Measurements from ENCODE around the gene UCN2. TPM values are rescaled to one million over a fixed set of nuclear protein-coding genes. Genes with fewer than 3 reads are reported as not detected.
A peak's percentile ranks its signal among the peaks of the same experiment; 100 is the strongest.

Gene UCN2
- total and polyA plus RNA-seq, 2 of the 4 experiments (the other 2 are of a cell fraction): 0.54 to 2.7 TPM

DNA sequence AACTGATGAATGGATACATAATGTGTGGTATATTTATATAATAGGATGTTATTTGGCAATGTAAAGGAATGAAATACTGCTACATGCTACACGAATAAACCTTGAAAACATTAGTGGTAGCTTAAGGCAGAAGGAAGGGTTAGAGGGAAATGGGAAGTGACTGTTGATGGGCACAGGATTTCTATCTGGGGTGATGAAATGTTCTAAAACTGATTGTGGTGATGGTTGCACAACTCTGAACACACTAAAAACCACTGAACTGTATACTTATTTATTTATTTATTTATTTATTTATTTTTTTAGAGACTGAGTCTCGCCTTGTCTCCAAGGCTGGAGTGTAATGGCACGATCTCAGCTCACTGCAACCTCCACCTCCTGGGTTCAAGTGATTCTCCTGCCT lies 34.8 kb downstream of the UCN2 start:
- DNase-seq (no peak), ATAC-seq (ENCODE audit: low read depth) (no peak)
- ChIA-PET CTCF (no interaction called here), POLR2A (ENCODE audit: unreplicated experiment) (no interaction called here)
- Histone ChIP-seq H3K9ac (ENCODE audit: low read depth, low read length) (no peak overlapping the region), H2AFZ (replicated peaks; ENCODE audit: low read length, poor library complexity) (no peak overlapping the region), H4K91ac (ENCODE audit: insufficient read depth, low read depth, low read length) (no peak overlapping the region), H3K56ac (ENCODE audit: extremely low read depth, insufficient read depth, low read length) (0 out of 2 replicates have a peak overlapping the region, but pooled peaks have one; percentile 28), H3K14ac (replicated peaks; ENCODE audit: low read depth, low read length) (no peak overlapping the region), H4K20me1 (ENCODE audit: insufficient read depth, low read length) (no peaks in the 10 kb centered on the region), H3K18ac (ENCODE audit: low read depth, low read length) (no peak overlapping the region), H4K8ac (ENCODE audit: low read depth in 2 of 2, low read length in 2 of 2) (no peak overlapping the region), H3K23ac (ENCODE audit: low read depth, low read length) (no peak overlapping the region), H2BK120ac (ENCODE audit: low read depth, low read length) (no peak overlapping the region), H3K9me1 (ENCODE audit: insufficient read depth, low read length) (0 out of 2 replicates have a peak, but pooled peaks cover 3% of the 10 kb centered on the region), H3K27ac (ENCODE audit: insufficient read depth, low read length) (no peak overlapping the region), H3K9me3 (ENCODE audit: control insufficient read depth, insufficient read depth, low read length) (no peaks in the 10 kb centered on the region), H3K27me3 (ENCODE audit: control insufficient read depth, insufficient read depth, low read length) (no peaks in the 10 kb centered on the region), H4K5ac (ENCODE audit: low read depth, low read length) (no peak overlapping the region), H3K4me1 (ENCODE audit: control insufficient read depth, insufficient read depth, low read length) (no peaks in the 10 kb centered on the region), H3K36me3 (ENCODE audit: control insufficient read depth, insufficient read depth, low read length) (peaks cover 19% of the 10 kb centered on the region), H2AK5ac (ENCODE audit: low read depth, low read length) (no peak overlapping the region), H3K4ac (ENCODE audit: low read depth, low read length) (no peak overlapping the region), H3K4me2 (ENCODE audit: low read depth, low read length) (no peak overlapping the region), H3K79me1 (ENCODE audit: low read depth in 1 of 2, low read length in 2 of 2) (peaks cover 0 to 4% of the 10 kb centered on the region in 2 experiments; a peak in 2 of 4 replicates), H3K4me3 (ENCODE audit: insufficient read depth, low read depth, low read length) (no peak overlapping the region), H2BK15ac (ENCODE audit: low read depth, low read length) (no peak overlapping the region), H2BK5ac (ENCODE audit: low read depth, low read length, poor library complexity, severe bottlenecking) (no peak overlapping the region), H2AK9ac (replicated peaks; ENCODE audit: low read depth, low read length, poor library complexity) (no peak overlapping the region), H2BK20ac (ENCODE audit: low read depth, low read length) (no peak overlapping the region)
- intact Hi-C loops (cut with micrococcal nuclease): no loop called here
- TF ChIP-seq FOS (IDR thresholded peaks at IDR 0.05; ENCODE audit: low read depth, low read length): no peak
- TF ChIP-seq CHD1 (IDR thresholded peaks at IDR 0.05; ENCODE audit: low read depth, low read length): no peak
- TF ChIP-seq, protein P1, sequence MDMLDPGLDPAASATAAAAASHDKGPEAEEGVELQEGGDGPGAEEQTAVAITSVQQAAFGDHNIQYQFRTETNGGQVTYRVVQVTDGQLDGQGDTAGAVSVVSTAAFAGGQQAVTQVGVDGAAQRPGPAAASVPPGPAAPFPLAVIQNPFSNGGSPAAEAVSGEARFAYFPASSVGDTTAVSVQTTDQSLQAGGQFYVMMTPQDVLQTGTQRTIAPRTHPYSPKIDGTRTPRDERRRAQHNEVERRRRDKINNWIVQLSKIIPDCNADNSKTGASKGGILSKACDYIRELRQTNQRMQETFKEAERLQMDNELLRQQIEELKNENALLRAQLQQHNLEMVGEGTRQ (IDR thresholded peaks at IDR 0.05; ENCODE audit: low read depth, low read length): no peak
- no peak for TF ChIP-seq MAFK (IDR thresholded peaks at IDR 0.05; ENCODE audit: low read depth, low read length)
- TF ChIP-seq CTCF (conservative IDR thresholded peaks at IDR 0.05; ENCODE audit: low read depth, low read length): no peak
- TF ChIP-seq SMC3 (IDR thresholded peaks at IDR 0.05; ENCODE audit: low read depth, low read length): no peak
- no peak for TF ChIP-seq MXI1 (IDR thresholded peaks at IDR 0.05; ENCODE audit: borderline replicate concordance, low read depth, low read length)
- TF ChIP-seq MAZ (IDR thresholded peaks at IDR 0.05; ENCODE audit: borderline replicate concordance, low read depth, low read length): no peak
- no peak for TF ChIP-seq ELK1 (IDR thresholded peaks at IDR 0.05; ENCODE audit: borderline replicate concordance, low read depth, low read length)
- no peak for TF ChIP-seq RAD21 (IDR thresholded peaks at IDR 0.05; ENCODE audit: low read length)
- no peak for TF ChIP-seq CEBPB (IDR thresholded peaks at IDR 0.05; ENCODE audit: low read depth, low read length)
- TF ChIP-seq BHLHE40 (IDR thresholded peaks at IDR 0.05; ENCODE audit: low read depth, low read length): no peak
- no peak for TF ChIP-seq POLR2A (IDR thresholded peaks at IDR 0.05; ENCODE audit: low read depth, low read length)
- TF ChIP-seq RFX5 (IDR thresholded peaks at IDR 0.05; ENCODE audit: low read depth, low read length): no peak
- TF ChIP-seq NFE2L2 (IDR thresholded peaks at IDR 0.05; ENCODE audit: low read depth, low read length): no peak
- no peak for TF ChIP-seq RCOR1 (IDR thresholded peaks at IDR 0.05; ENCODE audit: insufficient replicate concordance, low read length)
- dilution Hi-C loops (cut with HindIII; ENCODE audit: low sequenced_read_pairs, unreplicated experiment): no loop called here
- WGBS, 2 experiments (ENCODE audit: extremely low coverage in 2 of 2, insufficient read length in 1 of 2): no CpG with 5 or more reads among the region's 3 CpGs
- in situ Hi-C loops (cut with MboI; ENCODE audit: low sequenced_read_pairs): no loop called here
- BruUV-seq (replicated peaks): no TSS peak
